HepG2 (cell line): ENCODE measurements around the gene LIM2. TPM values are rescaled to one million over a fixed set of nuclear protein-coding genes. Genes with fewer than 3 reads are reported as not detected.

Experiments used
- ARID5B ChIP-seq: IDR thresholded peaks from 2 replicates; pipeline ENCODE4 v1.4.0; 2020; ENCODE audit warnings: mild to moderate bottlenecking, missing genetic modification reagents
- ARNT2 ChIP-seq: sonication (generic); formaldehyde crosslinking; IDR thresholded peaks from 2 replicates; pipeline ENCODE4 v1.8.0; 2022; ENCODE audit warnings: mild to moderate bottlenecking, low read depth, missing genetic modification reagents, moderate library complexity
- ASH2L ChIP-seq: fragments of 300-600, 200-600 bp; sonication (generic); IDR thresholded peaks from 2 replicates; pipeline ENCODE4 v1.7.0; 2017; ENCODE audit warnings: low read depth, mild to moderate bottlenecking, moderate library complexity, mixed read lengths, low read length; ENCODE audit not compliant: insufficient read length
- CHCHD3 ChIP-seq: sonication (generic); formaldehyde crosslinking; IDR thresholded peaks from 2 replicates; pipeline ENCODE4 v1.8.0; 2022; ENCODE audit warnings: mild to moderate bottlenecking, missing genetic modification reagents, moderate library complexity
- GATA4 ChIP-seq: sonication (generic); IDR thresholded peaks from 2 replicates; pipeline ENCODE4 v1.6.1; 2016; ENCODE audit warnings: antibody characterized with exemption, low read depth, borderline replicate concordance
- GMEB2 ChIP-seq: IDR thresholded peaks from 2 replicates; pipeline ENCODE4 v1.6.1; 2016; ENCODE audit warnings: missing biosample characterization, missing genetic modification reagents, low read depth
- HNRNPK ChIP-seq: fragments of 200-400 bp; formaldehyde crosslinking; IDR thresholded peaks from 2 replicates; pipeline ENCODE4 v1.6.1; 2018; ENCODE audit warnings: low read length, low read depth, moderate library complexity, mild to moderate bottlenecking; ENCODE audit not compliant: poor library complexity, severe bottlenecking
- ISX ChIP-seq: sonication (generic); formaldehyde crosslinking; conservative IDR thresholded peaks from 2 replicates; pipeline ENCODE4 v1.5.0; 2020; ENCODE audit warnings: missing genetic modification reagents
- PHF20 ChIP-seq: sonication (generic); formaldehyde crosslinking; IDR thresholded peaks from 2 replicates; pipeline ENCODE4 v1.5.0; 2020; ENCODE audit warnings: mild to moderate bottlenecking, missing genetic modification reagents
- POLR2A ChIP-seq, 2 experiments: IDR thresholded peaks; 2 replicates each; pipeline ENCODE4 v1.6.1; 2011; ENCODE audit warnings: low read depth in 2 of 2, low read length in 2 of 2, mild to moderate bottlenecking in 1 of 2, moderate library complexity in 1 of 2; ENCODE audit not compliant: insufficient read depth in 1 of 2
- RBM22 ChIP-seq: fragments of 200-400 bp; formaldehyde crosslinking; optimal IDR thresholded peaks from 2 replicates; pipeline ENCODE3; 2017; ENCODE audit warnings: mild to moderate bottlenecking, low read length, moderate library complexity
- RBM39 ChIP-seq: fragments of 200-400 bp; formaldehyde crosslinking; IDR thresholded peaks from one replicate; pipeline ENCODE4 v1.6.1; 2018; ENCODE audit warnings: antibody characterized with exemption, mild to moderate bottlenecking, low read depth, low read length; ENCODE audit not compliant: poor library complexity, severe bottlenecking
- RFX1 ChIP-seq: fragments of 450-650 bp; IDR thresholded peaks from 2 replicates; pipeline ENCODE4 v1.6.1; 2017
- RNF2 ChIP-seq: fragments of 450-650 bp; conservative IDR thresholded peaks from 2 replicates; pipeline ENCODE4 v1.6.1; 2016; ENCODE audit warnings: low read depth
- RXRA ChIP-seq: sonication (generic); formaldehyde crosslinking; IDR thresholded peaks from 2 replicates; pipeline ENCODE4 v1.5.1; 2020; ENCODE audit warnings: missing genetic modification reagents
- ZFP62 ChIP-seq: sonication (generic); formaldehyde crosslinking; IDR thresholded peaks from 2 replicates; pipeline ENCODE4 v1.4.0; 2020; ENCODE audit warnings: missing genetic modification reagents
- ZFY ChIP-seq: sonication (generic); formaldehyde crosslinking; IDR thresholded peaks from 2 replicates; pipeline ENCODE4 v1.4.0; 2020; ENCODE audit warnings: missing genetic modification reagents
- ZNF17 ChIP-seq: sonication (generic); formaldehyde crosslinking; IDR thresholded peaks from 2 replicates; pipeline ENCODE4 v1.5.0; 2020; ENCODE audit warnings: mild to moderate bottlenecking, missing genetic modification reagents
- ZNF256 ChIP-seq: sonication (generic); formaldehyde crosslinking; conservative IDR thresholded peaks from 2 replicates; pipeline ENCODE4 v1.4.0; 2020; ENCODE audit warnings: missing genetic modification reagents
- ZNF30 ChIP-seq: sonication (generic); formaldehyde crosslinking; IDR thresholded peaks from 2 replicates; pipeline ENCODE4 v1.5.0; 2020; ENCODE audit warnings: mild to moderate bottlenecking, missing genetic modification reagents
- ZNF530 ChIP-seq: sonication (generic); formaldehyde crosslinking; IDR thresholded peaks from 2 replicates; pipeline ENCODE4 v1.5.0; 2020; ENCODE audit warnings: low read depth, mild to moderate bottlenecking, missing genetic modification reagents
- ZNF574 ChIP-seq: sonication (generic); formaldehyde crosslinking; IDR thresholded peaks from 2 replicates; pipeline ENCODE4 v1.4.0; 2020; ENCODE audit warnings: missing genetic modification reagents
- ZNF644 ChIP-seq: IDR thresholded peaks from 2 replicates; pipeline ENCODE4 v1.6.1; 2016; ENCODE audit warnings: low read depth
- ZNF768 ChIP-seq: sonication (generic); formaldehyde crosslinking; IDR thresholded peaks from 2 replicates; pipeline ENCODE4 v1.4.0; 2020; ENCODE audit warnings: missing genetic modification reagents
- ZSCAN29 ChIP-seq: sonication (generic); formaldehyde crosslinking; conservative IDR thresholded peaks from 2 replicates; pipeline ENCODE4 v1.4.0; 2020; ENCODE audit warnings: mild to moderate bottlenecking, missing genetic modification reagents
- ZZZ3 ChIP-seq: sonication (generic); formaldehyde crosslinking; IDR thresholded peaks from 2 replicates; pipeline ENCODE4 v1.4.0; 2020; ENCODE audit warnings: missing genetic modification reagents, mild to moderate bottlenecking, borderline replicate concordance
- polyA plus RNA-seq, 8 experiments: library from polyadenylated mRNA; depleted of rRNA in 3 of 8; stranded (reverse) in 7 of 8; unstranded in 1 of 8; fragments of >200 nt; fragmentation: Illumina TruSeq in 4 of 8; extraction: Trizol in 4 of 8; gene quantifications; 2 replicates each; pipeline versions ENCODE4 v1.2.1 to v1.2.3, GENCODE V29; 2011 to 2016; ENCODE audit warnings: low read depth in 4 of 8, missing spikeins in 1 of 8, mixed read lengths in 1 of 8; ENCODE audit not compliant: insufficient read depth in 1 of 8
- total RNA-seq, 5 experiments: library from RNA; depleted of rRNA; stranded (reverse); fragments of >200 nt; fragmentation: Illumina TruSeq; extraction: Trizol; gene quantifications; 2 replicates each; pipeline ENCODE4 v1.2.3, GENCODE V29; 2016; ENCODE audit warnings: low read depth in 1 of 5

Gene LIM2
- total and polyA plus RNA-seq, 2 of the 13 experiments (the other 11 are each of a cell fraction or from before 2014, with no cell fraction given): 1.3 TPM; not detected in 1

GRCh38 chr19:51422053-51422448 is 34.3 kb upstream of the LIM2 start (continued):
- TF ChIP-seq ARID5B (CRISPR knock-in tag): peak; percentile 81
- TF ChIP-seq RNF2: no peak
- TF ChIP-seq POLR2A (IDR thresholded peaks at IDR 0.05; ENCODE audit: insufficient read depth in 1 of 2, low read depth in 2 of 2, low read length in 2 of 2): no peak
- no peak for TF ChIP-seq GATA4
- peak; percentile 98 for TF ChIP-seq ISX
- peak; percentile 86 for TF ChIP-seq ZNF768
- peak; percentile 89; the same call in 1 of the 2 replicates for TF ChIP-seq CHCHD3 (CRISPR knock-in tag)
- no peak for TF ChIP-seq ZZZ3
- TF ChIP-seq RFX1: no peak
- no peak for TF ChIP-seq HNRNPK
- peak; percentile 92 for TF ChIP-seq ZNF530 (CRISPR knock-in tag)
- no peak for TF ChIP-seq GMEB2 (CRISPR knock-in tag)
- TF ChIP-seq RBM39: peak; percentile 43
- TF ChIP-seq ARNT2 (CRISPR knock-in tag): peak; percentile 95
- TF ChIP-seq RXRA (CRISPR knock-in tag): peak; percentile 70; the same call in 1 of the 2 replicates
- TF ChIP-seq ZNF574 (CRISPR knock-in tag): peak; percentile 89
- TF ChIP-seq RBM22: no peak
- peak; percentile 72; the same call in 1 of the 2 replicates for TF ChIP-seq ZNF17 (CRISPR knock-in tag)
- TF ChIP-seq PHF20 (CRISPR knock-in tag): peak; percentile 70
- TF ChIP-seq ZFP62 (CRISPR knock-in tag): no peak
- peak; percentile 89 for TF ChIP-seq ZNF644 (CRISPR knock-in tag)
- TF ChIP-seq ZNF30: no peak
- peak; percentile 65; the same call in 1 of the 2 replicates for TF ChIP-seq ZFY (CRISPR knock-in tag)
- no peak for TF ChIP-seq ASH2L
- peak; percentile 99 for TF ChIP-seq ZNF256
- 0 out of 2 replicates have a peak, but pooled peaks have one; percentile 42 for TF ChIP-seq ZSCAN29 (CRISPR knock-in tag)
